GM18519 (cell line): ENCODE data around the gene ENOX1.

Experiments used
- ATAC-seq: cut with Tn5 transposase; IDR thresholded peaks from one replicate; pipeline ENCODE4 v1.9.1; 2021; ENCODE audit warnings: mild to moderate bottlenecking, moderate library complexity; ENCODE audit not compliant: unreplicated experiment, low FRiP score

The ENOX1 gene

GRCh38 chr13:43676320-43676719, 110.5 kb downstream of the ENOX1 start:
- ATAC-seq, result peak; percentile 92

GRCh38 chr13:43675577-43675976, 111.2 kb downstream of the ENOX1 start:
- ATAC-seq, result no peak

GRCh38 chr13:43669964-43670363, 116.8 kb downstream of the ENOX1 start:
- ATAC-seq, result no peak

- ATAC-seq, result no peak
Observed at GRCh38 chr13:43669101-43669500, 117.7 kb downstream of the ENOX1 start.

GRCh38 chr13:43666403-43666802, 120.4 kb downstream of the ENOX1 start:
- ATAC-seq, result no peak

GRCh38 chr13:43665388-43665787, 121.4 kb downstream of the ENOX1 start:
- no peak for ATAC-seq

- ATAC-seq, result no peak
Observed at GRCh38 chr13:43664700-43665191, 122.0 kb downstream of the ENOX1 start.

- no peak for ATAC-seq
Observed at GRCh38 chr13:43663474-43664090, 123.2 kb downstream of the ENOX1 start.

GRCh38 chr13:43662976-43663375, 123.8 kb downstream of the ENOX1 start:
- no peak for ATAC-seq

- ATAC-seq, result no peak
Observed at GRCh38 chr13:43661161-43661830, 125.5 kb downstream of the ENOX1 start.

- ATAC-seq, result no peak
Observed at GRCh38 chr13:43657485-43657884, 129.3 kb downstream of the ENOX1 start.

GRCh38 chr13:43653980-43654379, 132.8 kb downstream of the ENOX1 start:
- ATAC-seq, result no peak

GRCh38 chr13:43653395-43653794, 133.4 kb downstream of the ENOX1 start:
- ATAC-seq, result no peak

- ATAC-seq, result no peak
Observed at GRCh38 chr13:43652760-43653159, 134.0 kb downstream of the ENOX1 start.

GRCh38 chr13:43650882-43651281, 135.9 kb downstream of the ENOX1 start:
- ATAC-seq, result no peak

- no peak for ATAC-seq
Observed at GRCh38 chr13:43648733-43649132, 138.0 kb downstream of the ENOX1 start.

- no peak for ATAC-seq
Observed at GRCh38 chr13:43647471-43647870, 139.3 kb downstream of the ENOX1 start.

- ATAC-seq, result no peak
Observed at GRCh38 chr13:43640476-43640875, 146.3 kb downstream of the ENOX1 start.

- no peak for ATAC-seq
Observed at GRCh38 chr13:43631106-43631505, 155.7 kb downstream of the ENOX1 start.

GRCh38 chr13:43629691-43630480, 156.9 kb downstream of the ENOX1 start:
- no peak for ATAC-seq

GRCh38 chr13:43626994-43627393, 159.8 kb downstream of the ENOX1 start:
- no peak for ATAC-seq
